H1 (cell line): ENCODE data around the gene MSI2. TPM values are rescaled to one million over a fixed set of nuclear protein-coding genes. Genes with fewer than 3 reads are reported as not detected.

Experiments used
- CTCF ChIA-PET: fragments of 300-600 bp; sonication (Branson Sonifier 250); formaldehyde crosslinking; loops from one replicate; lab custom pipeline; 2021; ENCODE audit not compliant: partially characterized antibody; lab: Charles Lee
- POLR2A ChIA-PET: fragments of 300-600 bp; sonication (Branson Sonifier 250); formaldehyde crosslinking; loops from one replicate; lab custom pipeline; 2021; ENCODE audit warnings: inconsistent platforms; ENCODE audit not compliant: partially characterized antibody; lab: Charles Lee
- DNase-seq, 2 experiments: peaks; one replicate each; pipeline versions ENCODE4 v3.0.0 to v3.0.0-alpha.2; 2010 to 2022; ENCODE audit warnings: low spot score in 2 of 2, low read depth in 1 of 2, mixed read lengths in 1 of 2
- FAIRE-seq: peaks from 2 replicates; lab custom pipeline; 2011; peaks lifted over from hg19 to GRCh38; lab: Jason Lieb, UNC
- H2AFZ ChIP-seq: 2 replicates; pipeline ENCODE4 v1.8.1; 2012; ENCODE audit warnings: low read length, inconsistent platforms
- H2AK5ac ChIP-seq: 2 replicates; pipeline ENCODE4 v1.6.1; 2013; ENCODE audit warnings: low read depth, low read length
- H2BK120ac ChIP-seq: replicated peaks from 2 replicates; pipeline ENCODE3; 2013; ENCODE audit warnings: low read depth, low read length, inconsistent platforms
- H2BK12ac ChIP-seq: 2 replicates; pipeline ENCODE4 v1.6.1; 2013; ENCODE audit warnings: low read depth, low read length
- H2BK15ac ChIP-seq: 2 replicates; pipeline ENCODE4 v1.6.1; 2013; ENCODE audit warnings: low read length
- H2BK20ac ChIP-seq: 2 replicates; pipeline ENCODE4 v1.6.1; 2013; ENCODE audit warnings: low read length
- H2BK5ac ChIP-seq: 2 replicates; pipeline ENCODE4 v1.6.1; 2013; ENCODE audit warnings: low read depth, low read length
- H3K14ac ChIP-seq: 2 replicates; pipeline ENCODE4 v1.6.1; 2013; ENCODE audit warnings: inconsistent platforms; ENCODE audit not compliant: insufficient read length
- H3K18ac ChIP-seq: 2 replicates; pipeline ENCODE4 v1.6.1; 2013; ENCODE audit warnings: low read length; ENCODE audit errors: extremely low read depth
- H3K23ac ChIP-seq: 2 replicates; pipeline ENCODE4 v1.6.1; 2013; ENCODE audit warnings: inconsistent platforms; ENCODE audit not compliant: insufficient read length
- H3K23me2 ChIP-seq: 2 replicates; pipeline ENCODE4 v1.6.1; 2013; ENCODE audit warnings: low read depth, low read length
- H3K27ac ChIP-seq: 2 replicates; pipeline ENCODE4 v1.6.1; 2011; ENCODE audit warnings: low read depth, low read length, inconsistent platforms
- H3K27me3 ChIP-seq, 4 experiments: replicated peaks in 1 of 4; 1 replicate in 1 of 4; 2 replicates in 3 of 4; pipeline versions ENCODE4 v1.6.1 to v1.8.1; 2011 to 2013; ENCODE audit warnings: low read length in 3 of 4, mild to moderate bottlenecking in 3 of 4, inconsistent platforms in 2 of 4, mixed read lengths in 2 of 4, moderate library complexity in 1 of 4; ENCODE audit not compliant: control insufficient read depth in 3 of 4, insufficient read depth in 3 of 4; ENCODE audit errors: extremely low read depth in 1 of 4
- H3K36me3 ChIP-seq, 4 experiments: 2 replicates each; pipeline versions ENCODE4 v1.6.1 to v1.8.1; 2011 to 2013; ENCODE audit warnings: mild to moderate bottlenecking in 4 of 4, low read length in 3 of 4, moderate library complexity in 2 of 4, control low read depth in 1 of 4, inconsistent platforms in 1 of 4; ENCODE audit not compliant: insufficient read depth in 4 of 4, control insufficient read depth in 2 of 4
- H3K4ac ChIP-seq: replicated peaks from 2 replicates; pipeline ENCODE3; 2013; ENCODE audit warnings: low read length, low read depth, mixed read lengths, inconsistent platforms; ENCODE audit not compliant: insufficient read length
- H3K4me1 ChIP-seq, 4 experiments: replicated peaks in 1 of 4; 1 replicate in 1 of 4; 2 replicates in 3 of 4; pipeline versions ENCODE4 v1.6.1 to v1.8.1; 2011 to 2013; ENCODE audit warnings: low read length in 3 of 4, inconsistent platforms in 2 of 4, mixed read lengths in 1 of 4; ENCODE audit not compliant: insufficient read depth in 4 of 4, control insufficient read depth in 3 of 4
- H3K4me2 ChIP-seq, 2 experiments: 2 replicates each; pipeline versions ENCODE4 v1.6.1 to v1.8.1; 2011 to 2013; ENCODE audit warnings: low read depth in 2 of 2, low read length in 2 of 2, control low read depth in 1 of 2, inconsistent platforms in 1 of 2, mild to moderate bottlenecking in 1 of 2; ENCODE audit not compliant: insufficient read depth in 1 of 2
- H3K4me3 ChIP-seq, 4 experiments: fragments of 200-600, 300-600 bp in 1 of 4; sonication (generic), shearing (Covaris generic), sonication (Bioruptor Twin) in 1 of 4; 2 replicates each; pipeline versions ENCODE4 v1.5.1 to v1.8.1; 2011 to 2016; ENCODE audit warnings: low read length in 4 of 4, low read depth in 3 of 4, control low read depth in 2 of 4, inconsistent platforms in 2 of 4, mild to moderate bottlenecking in 2 of 4, mixed read lengths in 1 of 4, moderate library complexity in 1 of 4; ENCODE audit not compliant: insufficient read depth in 2 of 4; ENCODE audit errors: extremely low read depth in 1 of 4
- H3K56ac ChIP-seq: replicated peaks from 2 replicates; pipeline ENCODE3; 2013; ENCODE audit warnings: low read depth, mild to moderate bottlenecking, mixed read lengths, low read length, inconsistent platforms; ENCODE audit not compliant: insufficient read length
- H3K79me1 ChIP-seq: 2 replicates; pipeline ENCODE4 v1.6.1; 2013; ENCODE audit warnings: low read depth, low read length, control low read depth
- H3K79me2 ChIP-seq, 2 experiments: 2 replicates each; pipeline versions ENCODE4 v1.6.1 to v1.8.1; 2012 to 2013; ENCODE audit warnings: low read length in 2 of 2, mild to moderate bottlenecking in 2 of 2, inconsistent platforms in 1 of 2; ENCODE audit not compliant: insufficient read depth in 2 of 2, control insufficient read depth in 1 of 2
- H3K9ac ChIP-seq, 4 experiments: replicated peaks in 1 of 4; 1 replicate in 1 of 4; 2 replicates in 3 of 4; pipeline versions ENCODE4 v1.6.1 to v1.8.1; 2011 to 2013; ENCODE audit warnings: low read depth in 3 of 4, low read length in 3 of 4, control low read depth in 2 of 4, mild to moderate bottlenecking in 2 of 4, moderate library complexity in 2 of 4, inconsistent platforms in 1 of 4; ENCODE audit errors: extremely low read depth in 1 of 4
- H3K9me3 ChIP-seq, 2 experiments: 2 replicates each; pipeline versions ENCODE4 v1.6.1 to v1.8.1; 2012 to 2013; ENCODE audit warnings: mild to moderate bottlenecking in 2 of 2, moderate library complexity in 2 of 2, control low read depth in 1 of 2, inconsistent platforms in 1 of 2, low read depth in 1 of 2, low read length in 1 of 2, mixed read lengths in 1 of 2; ENCODE audit not compliant: insufficient read depth in 2 of 2
- H4K20me1 ChIP-seq, 2 experiments: replicated peaks in 1 of 2; 2 replicates each; pipeline versions ENCODE3 to v1.8.1; 2011 to 2013; ENCODE audit warnings: inconsistent platforms in 2 of 2, low read length in 2 of 2, mild to moderate bottlenecking in 1 of 2; ENCODE audit not compliant: insufficient read depth in 2 of 2, control insufficient read depth in 1 of 2
- H4K5ac ChIP-seq: 2 replicates; pipeline ENCODE4 v1.6.1; 2013; ENCODE audit warnings: low read length, low read depth, mixed read lengths, inconsistent platforms; ENCODE audit not compliant: insufficient read length
- H4K8ac ChIP-seq: 2 replicates; pipeline ENCODE4 v1.8.0; 2013; ENCODE audit warnings: mild to moderate bottlenecking, moderate library complexity, low read length, inconsistent platforms; ENCODE audit not compliant: insufficient read depth; ENCODE audit errors: extremely low read depth
- H4K91ac ChIP-seq: replicated peaks from 2 replicates; pipeline ENCODE3; 2013; ENCODE audit warnings: low read length, mixed read lengths, inconsistent platforms; ENCODE audit not compliant: insufficient read length
- BRCA1 ChIP-seq: IDR thresholded peaks from 2 replicates; pipeline ENCODE4 v1.6.1; 2012; ENCODE audit warnings: low read depth, low read length, improper control_type of control experiment
- WGBS, 2 experiments: shearing (Covaris generic) in 1 of 2; methylation state at CpG; one replicate each; pipeline versions ENCODE4 v1.1.6 to v1.1.7; 2013 to 2015; ENCODE audit warnings: low lambda C conversion rate in 2 of 2, mixed read lengths in 2 of 2, inconsistent platforms in 1 of 2, low coverage in 1 of 2, missing lambda C conversion rate in 1 of 2; ENCODE audit not compliant: insufficient replicate concordance in 2 of 2, insufficient coverage in 1 of 2, insufficient read length in 1 of 2; ENCODE audit errors: extremely low coverage in 1 of 2, missing lambda C conversion rate in 1 of 2; 5-methylcytosine and 5-hydroxymethylcytosine counted together
- polyA plus RNA-seq, 7 experiments: library from polyadenylated mRNA; depleted of rRNA in 3 of 7; stranded (reverse) in 5 of 7; unstranded in 2 of 7; fragments of >200 nt in 5 of 7; fragments of 200-250 nt in 2 of 7; gene quantifications; 1 replicate in 5 of 7; 2 replicates in 1 of 7; 4 replicates in 1 of 7; pipeline versions ENCODE4 v1.2.1 to v1.2.3, GENCODE V29; 2011 to 2013; ENCODE audit warnings: missing spikeins in 2 of 7, mixed read lengths in 2 of 7
- total RNA-seq: library from RNA; stranded (reverse); fragmentation: NEBNext Ultra II Directional; extraction: Animal tissue kit (Norgen Biotek cat#: 25700); gene quantifications from 2 replicates; pipeline ENCODE4 v1.2.1, GENCODE V29; 2021

The MSI2 gene
- total and polyA plus RNA-seq, 2 of the 8 experiments (the other 6 are each of a cell fraction or from before 2014, with no cell fraction given) = 36.7 to 80.6 TPM

DNA sequence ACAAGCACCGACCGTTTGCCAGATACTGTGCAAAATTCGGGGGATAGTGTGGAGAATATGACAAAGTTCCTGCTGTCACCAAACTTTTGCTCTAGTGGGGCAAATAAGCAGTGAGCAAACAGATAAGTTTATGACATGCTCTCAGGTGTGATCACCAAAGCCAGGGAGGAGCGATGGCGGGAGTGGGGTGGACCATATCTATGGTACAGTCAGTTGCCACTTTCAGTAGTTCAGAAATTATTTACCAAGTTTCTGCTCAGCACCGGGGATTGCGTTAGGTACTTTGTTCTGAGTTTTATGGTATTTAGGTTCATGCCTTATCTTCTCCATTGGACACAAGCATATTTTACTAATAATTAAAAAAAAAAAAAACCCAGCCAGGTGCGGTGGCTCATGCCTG lies 11.9 kb downstream of the MSI2 start:
- Histone ChIP-seq H4K5ac (no peak overlapping the region), H3K36me3 (peaks cover 8 to 64% (median 28%) of the 10 kb centered on the region in 4 experiments), H4K8ac (no peak overlapping the region), H2BK20ac (no peak overlapping the region), H3K18ac (no peak overlapping the region), H2AFZ (no peak overlapping the region), H3K4ac (no peak overlapping the region), H4K91ac (no peak overlapping the region), H3K79me1 (peaks cover 25% of the 10 kb centered on the region), H3K23me2 (no peaks in the 10 kb centered on the region), H2BK15ac (no peak overlapping the region), H2BK12ac (no peak overlapping the region), H3K23ac (no peak overlapping the region), H3K56ac (no peak overlapping the region), H3K9me3 (no peaks in the 10 kb centered on the region), H3K4me3 (no peak overlapping the region), H3K79me2 (peaks cover 0 to 80% of the 10 kb centered on the region in 2 experiments), H2BK120ac (no peak overlapping the region), H2AK5ac (no peak overlapping the region), H3K4me1 (peaks cover 4 to 10% (median 7%) of the 10 kb centered on the region in 4 experiments; a peak in 5 of 7 replicates), H4K20me1 (peaks cover 40 to 44% of the 10 kb centered on the region in 2 experiments), H2BK5ac (no peak overlapping the region), H3K9ac (no peak overlapping the region), H3K27ac (no peak overlapping the region), H3K27me3 (no peaks in the 10 kb centered on the region), H3K14ac (no peak overlapping the region), H3K4me2 (no peak overlapping the region)
- FAIRE-seq = no peak
- TF ChIP-seq BRCA1 = no peak
- CTCF ChIA-PET = interaction anchor here (0.6 to 6.3 kb wide), 2 partner anchors 24 to 155 kb away, joined by 4 to 38 read pairs; no protein-coding TSS in a partner anchor
- POLR2A ChIA-PET = interaction anchor here (1.5 to 3.8 kb wide), 3 partner anchors 9 to 120 kb away, joined by 3 to 22 read pairs (median 3); no protein-coding TSS in a partner anchor
- no peak for DNase-seq
- 97% methylated on average over 8 of the region's 8 CpGs; no CpG with 5 or more reads in 1 of the 2 experiments for WGBS, 2 experiments
